BJ (cell line): ENCODE data around the gene KRTAP10-3. TPM values are rescaled to one million over a fixed set of nuclear protein-coding genes. Genes with fewer than 3 reads are reported as not detected.
A peak's percentile ranks its signal among the peaks of the same experiment; 100 is the strongest.

Source experiments
- CTCF ChIA-PET: fragments of 350-600 bp; formaldehyde crosslinking; extraction: SDS; loops from one replicate; lab custom pipeline; 2021; ENCODE audit warnings: antibody characterized with exemption, inconsistent platforms; lab: Yijun Ruan, JAX
- POLR2A ChIA-PET: fragments of 300-600 bp; sonication (Branson Sonifier 250); formaldehyde crosslinking; extraction: SDS; loops from one replicate; lab custom pipeline; 2021; ENCODE audit warnings: antibody characterized with exemption; lab: Charles Lee
- DNase-seq: peaks from one replicate; pipeline ENCODE4 v3.0.0-alpha.2; 2011; ENCODE audit warnings: low read depth
- H3K27me3 ChIP-seq: 2 replicates; pipeline ENCODE4 v1.6.0; 2011; ENCODE audit warnings: low read length; ENCODE audit not compliant: control insufficient read depth, insufficient read depth
- H3K36me3 ChIP-seq: 2 replicates; pipeline ENCODE4 v1.5.1; 2011; ENCODE audit warnings: low read length; ENCODE audit not compliant: control insufficient read depth, insufficient read depth
- H3K4me3 ChIP-seq: 2 replicates; pipeline ENCODE4 v1.5.1; 2011; ENCODE audit warnings: low read depth, mild to moderate bottlenecking, control low read depth, low read length
- polyA plus RNA-seq: library from polyadenylated mRNA; depleted of rRNA; stranded (reverse); fragments of >200 nt; gene quantifications from 2 replicates; pipeline ENCODE4 v1.2.3, GENCODE V29; 2011
- TF ChIP-seq, protein P1 (sequence below): IDR thresholded peaks from 2 replicates; pipeline ENCODE4 v1.5.1; 2011; ENCODE audit warnings: low read depth, mild to moderate bottlenecking, control low read depth, inconsistent platforms, low read length, moderate library complexity; ENCODE audit not compliant: insufficient read depth

KRTAP10-3 gene
- polyA plus RNA-seq, 1 experiment, result not detected

DNA sequence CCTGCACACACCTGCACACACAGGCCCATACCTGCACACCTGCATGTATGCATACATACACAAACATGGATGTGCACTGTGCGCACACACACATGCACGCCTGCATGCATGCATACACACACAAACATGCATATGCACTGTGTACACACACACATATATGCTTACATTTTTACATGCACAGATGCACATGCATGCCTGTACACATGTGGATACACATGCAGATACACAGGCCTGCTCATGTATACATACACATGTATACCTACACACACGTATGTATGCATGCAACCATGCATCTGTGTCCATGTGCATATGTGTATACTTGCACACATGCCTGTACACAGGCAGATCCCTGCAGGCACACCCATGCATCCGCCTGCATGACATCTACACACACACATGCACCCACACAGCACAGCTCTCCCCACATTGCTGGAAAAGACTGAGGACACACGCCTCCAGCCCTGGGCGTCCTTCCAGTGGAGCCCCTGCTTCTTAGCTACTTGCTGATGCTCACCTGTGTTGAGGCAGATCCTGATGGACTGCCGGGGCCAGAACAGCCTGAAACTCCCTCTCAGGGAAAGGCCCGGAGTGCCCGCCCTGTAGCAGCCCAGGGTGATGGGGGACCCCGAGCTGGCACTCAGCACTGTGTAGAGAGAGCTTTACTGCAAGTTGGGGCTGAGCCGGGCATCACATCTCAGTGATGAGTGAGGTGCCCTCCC is 47.2 kb downstream of the KRTAP10-3 start:
- no peaks in the 10 kb centered on the region; the same call in 1 of the 2 replicates for H3K27me3 ChIP-seq
- POLR2A ChIA-PET, result no interaction called here

DNA sequence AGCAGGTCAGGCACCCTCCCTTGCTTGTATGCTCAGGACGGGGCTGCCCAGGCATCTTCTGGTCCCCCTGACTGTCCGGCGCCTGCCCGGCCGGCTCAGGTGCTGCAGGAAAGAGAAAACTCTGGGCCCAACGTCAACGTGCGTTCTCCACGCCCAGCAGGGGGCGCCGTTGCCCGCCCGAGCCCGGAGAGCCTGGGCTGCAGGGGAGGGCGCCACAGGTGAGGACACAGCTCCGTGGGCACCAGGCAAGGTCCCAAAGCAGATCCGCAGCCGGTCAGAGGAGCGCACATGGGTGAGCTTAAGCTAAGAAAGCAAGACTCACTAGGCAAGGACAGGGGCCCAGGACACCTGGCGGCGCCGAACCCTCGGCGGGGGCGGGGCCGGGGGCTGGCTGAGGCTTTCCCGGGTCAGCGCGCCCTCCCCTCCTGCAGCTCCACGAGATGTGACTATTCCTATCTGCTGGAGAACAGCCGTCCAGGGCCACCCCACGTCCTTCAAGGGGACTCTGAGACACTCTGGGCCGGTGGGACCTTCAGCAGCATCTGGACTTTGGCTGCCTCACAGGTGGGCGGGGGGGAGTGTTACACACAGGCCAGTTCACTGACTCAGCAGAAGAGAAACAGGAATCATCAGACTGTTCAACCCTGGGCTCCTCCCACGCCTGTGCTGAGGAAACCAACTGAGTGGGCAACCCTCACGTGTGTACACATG is 47.9 kb downstream of the KRTAP10-3 start:
- TF ChIP-seq, protein P1, sequence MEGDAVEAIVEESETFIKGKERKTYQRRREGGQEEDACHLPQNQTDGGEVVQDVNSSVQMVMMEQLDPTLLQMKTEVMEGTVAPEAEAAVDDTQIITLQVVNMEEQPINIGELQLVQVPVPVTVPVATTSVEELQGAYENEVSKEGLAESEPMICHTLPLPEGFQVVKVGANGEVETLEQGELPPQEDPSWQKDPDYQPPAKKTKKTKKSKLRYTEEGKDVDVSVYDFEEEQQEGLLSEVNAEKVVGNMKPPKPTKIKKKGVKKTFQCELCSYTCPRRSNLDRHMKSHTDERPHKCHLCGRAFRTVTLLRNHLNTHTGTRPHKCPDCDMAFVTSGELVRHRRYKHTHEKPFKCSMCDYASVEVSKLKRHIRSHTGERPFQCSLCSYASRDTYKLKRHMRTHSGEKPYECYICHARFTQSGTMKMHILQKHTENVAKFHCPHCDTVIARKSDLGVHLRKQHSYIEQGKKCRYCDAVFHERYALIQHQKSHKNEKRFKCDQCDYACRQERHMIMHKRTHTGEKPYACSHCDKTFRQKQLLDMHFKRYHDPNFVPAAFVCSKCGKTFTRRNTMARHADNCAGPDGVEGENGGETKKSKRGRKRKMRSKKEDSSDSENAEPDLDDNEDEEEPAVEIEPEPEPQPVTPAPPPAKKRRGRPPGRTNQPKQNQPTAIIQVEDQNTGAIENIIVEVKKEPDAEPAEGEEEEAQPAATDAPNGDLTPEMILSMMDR, result peak; percentile 76
- DNase-seq, result no peak
- CTCF ChIA-PET, result interaction anchor here (0.8 to 2.3 kb wide), 7 partner anchors 9 to 283 kb away, joined by 3 to 18 read pairs (median 4); no protein-coding TSS in a partner anchor
- Histone ChIP-seq H3K4me3 (no peak overlapping the region), H3K36me3 (no peaks in the 10 kb centered on the region), H3K27me3 (peaks cover 1% of the 10 kb centered on the region)
- POLR2A ChIA-PET, result no interaction called here

More for the DNA sequence above, 47.2 kb downstream of the KRTAP10-3 start:
- Histone ChIP-seq H3K36me3 (no peaks in the 10 kb centered on the region), H3K4me3 (no peak overlapping the region)
- TF ChIP-seq, protein P1, result no peak
- CTCF ChIA-PET, result interaction anchor here (1.0 to 2.3 kb wide), 3 partner anchors 15 to 282 kb away, joined by 3 to 18 read pairs (median 4); no protein-coding TSS in a partner anchor
- DNase-seq, result no peak

DNA sequence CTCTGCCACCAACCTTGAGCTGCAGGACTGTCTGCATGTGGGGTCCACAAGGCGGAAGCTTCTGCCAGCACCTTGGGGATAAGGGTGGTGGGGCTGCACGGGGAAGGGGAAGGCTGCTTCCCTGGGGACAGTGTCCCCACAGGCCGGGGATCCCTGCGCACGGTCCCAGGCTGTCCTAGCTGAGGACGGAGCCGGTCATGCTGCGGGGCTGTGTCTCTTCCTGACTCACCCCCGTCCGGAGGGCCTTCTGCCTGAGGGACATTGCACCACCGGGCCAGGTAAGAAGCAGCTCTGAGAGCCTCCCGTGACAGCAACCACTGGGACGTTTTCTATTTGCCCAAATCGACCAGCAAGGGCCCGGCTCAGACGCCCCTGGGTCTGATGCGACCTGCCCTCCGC is 48.5 kb downstream of the KRTAP10-3 start:
- DNase-seq, result no peak
- ChIA-PET CTCF (interaction anchor here (0.6 to 2.3 kb wide), 8 partner anchors 8 to 289 kb away, joined by 3 to 18 read pairs (median 4); no protein-coding TSS in a partner anchor), POLR2A (no interaction called here)
- no peaks in the 10 kb centered on the region for H3K36me3 ChIP-seq
- peaks cover 1% of the 10 kb centered on the region for H3K27me3 ChIP-seq
- TF ChIP-seq, protein P1, result no peak
- H3K4me3 ChIP-seq, result no peak overlapping the region

DNA sequence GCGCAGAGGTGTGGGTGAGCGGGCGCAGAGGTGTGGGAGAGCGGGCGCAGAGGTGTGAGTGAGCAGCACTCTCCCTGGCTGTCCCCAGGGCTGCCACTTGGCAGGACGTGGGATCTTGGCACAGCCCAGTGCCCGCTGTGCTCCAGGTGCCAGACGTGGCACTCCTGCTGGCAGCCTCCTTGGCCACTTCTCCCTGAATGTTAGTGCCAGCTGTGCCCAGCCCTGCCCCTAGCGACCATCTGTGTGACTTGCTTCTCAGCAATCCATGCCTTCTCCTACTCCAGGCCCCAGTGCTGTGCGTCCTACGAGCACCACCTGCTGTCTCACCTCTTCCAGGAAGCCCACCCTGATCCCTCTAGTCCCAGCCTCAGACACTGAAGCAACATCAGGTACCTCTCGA is 49.1 kb downstream of the KRTAP10-3 start:
- TF ChIP-seq, protein P1, result no peak
- H3K36me3 ChIP-seq, result no peaks in the 10 kb centered on the region
- CTCF ChIA-PET, result interaction anchor here (0.6 to 2.3 kb wide), 6 partner anchors 8 to 289 kb away, joined by 3 to 18 read pairs (median 5); no protein-coding TSS in a partner anchor
- DNase-seq, result no peak
- H3K4me3 ChIP-seq, result no peak overlapping the region
- H3K27me3 ChIP-seq, result peaks cover 1% of the 10 kb centered on the region
- POLR2A ChIA-PET, result no interaction called here
